Kidney capillary endothelial cell (primary cell): ENCODE data around the gene NR1H2.
A peak's percentile ranks its signal among the peaks of the same experiment; 100 is the strongest.
"Not testable (repeated sequence)": the region's sequence is repeated elsewhere in the genome, so short reads cannot be mapped to it uniquely, and the experiment has no call there.

Experiments
- DNase-seq: peaks from one replicate; pipeline ENCODE4 v3.0.0-alpha.2; 2018; ENCODE audit warnings: low spot score

The NR1H2 gene

DNA sequence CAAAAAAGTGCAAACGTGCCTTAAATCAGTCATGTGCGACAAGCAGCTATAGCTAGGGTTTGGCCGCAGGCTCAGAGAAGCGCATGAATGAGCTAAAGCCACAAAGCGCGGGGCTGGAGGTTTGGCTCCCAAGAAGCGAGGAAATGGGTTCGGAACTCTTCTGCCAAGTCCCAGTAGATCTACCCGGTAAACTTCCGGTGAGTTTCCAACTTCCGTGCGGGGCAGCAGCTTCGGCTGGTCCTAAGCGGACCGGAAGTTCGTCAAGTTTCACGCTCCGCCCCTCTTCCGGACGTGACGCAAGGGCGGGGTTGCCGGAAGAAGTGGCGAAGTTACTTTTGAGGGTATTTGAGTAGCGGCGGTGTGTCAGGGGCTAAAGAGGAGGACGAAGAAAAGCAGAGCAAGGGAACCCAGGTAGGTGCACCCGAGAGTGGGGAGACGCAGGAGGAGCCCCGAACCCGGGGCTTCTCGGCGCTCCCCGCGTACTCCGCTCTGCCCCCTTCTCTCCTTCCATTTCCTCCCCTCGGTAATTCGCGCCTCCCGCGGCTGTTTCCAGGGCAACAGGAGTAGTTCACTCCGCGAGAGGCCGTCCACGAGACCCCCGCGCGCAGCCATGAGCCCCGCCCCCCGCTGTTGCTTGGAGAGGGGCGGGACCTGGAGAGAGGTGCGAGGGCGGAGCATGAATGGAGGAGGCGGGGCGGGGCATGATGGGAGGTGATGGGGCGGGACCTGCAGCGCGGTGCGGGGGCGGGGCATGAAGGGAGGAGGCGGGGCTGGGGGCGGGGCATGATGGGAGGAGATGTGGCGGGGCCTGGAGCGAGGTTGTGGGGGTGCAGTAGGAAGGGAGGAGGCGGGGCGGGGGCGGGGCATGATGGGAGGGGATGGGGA, at the start of gene NR1H2:
NR1H2 (plus strand) TSS at position 292 of the 885 bp plus-strand sequence. CDS start 1,149 bp downstream, outside the sequence.
- peak; percentile 96 for DNase-seq

DNA sequence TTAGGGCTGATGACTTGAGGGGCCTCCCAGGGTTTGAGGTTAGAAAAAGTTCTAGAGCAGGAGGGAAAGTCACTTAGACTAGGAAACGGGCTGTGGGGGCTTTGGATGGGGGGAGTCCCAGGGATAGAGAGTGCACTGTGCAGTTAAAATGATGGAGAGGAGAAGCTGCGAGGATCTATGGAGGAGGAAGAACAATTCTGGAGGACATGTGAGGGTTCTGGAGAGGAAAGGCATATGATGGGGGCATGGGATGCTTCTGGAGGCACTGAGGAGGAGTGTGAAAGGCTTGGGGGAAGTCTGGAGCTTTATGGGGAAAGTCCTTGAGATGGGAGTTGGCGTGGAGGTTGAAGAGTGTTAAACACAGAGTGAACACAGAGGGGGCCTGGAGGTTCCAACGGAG, 49.2 kb upstream of the NR1H2 start:
- no peak for DNase-seq

DNA sequence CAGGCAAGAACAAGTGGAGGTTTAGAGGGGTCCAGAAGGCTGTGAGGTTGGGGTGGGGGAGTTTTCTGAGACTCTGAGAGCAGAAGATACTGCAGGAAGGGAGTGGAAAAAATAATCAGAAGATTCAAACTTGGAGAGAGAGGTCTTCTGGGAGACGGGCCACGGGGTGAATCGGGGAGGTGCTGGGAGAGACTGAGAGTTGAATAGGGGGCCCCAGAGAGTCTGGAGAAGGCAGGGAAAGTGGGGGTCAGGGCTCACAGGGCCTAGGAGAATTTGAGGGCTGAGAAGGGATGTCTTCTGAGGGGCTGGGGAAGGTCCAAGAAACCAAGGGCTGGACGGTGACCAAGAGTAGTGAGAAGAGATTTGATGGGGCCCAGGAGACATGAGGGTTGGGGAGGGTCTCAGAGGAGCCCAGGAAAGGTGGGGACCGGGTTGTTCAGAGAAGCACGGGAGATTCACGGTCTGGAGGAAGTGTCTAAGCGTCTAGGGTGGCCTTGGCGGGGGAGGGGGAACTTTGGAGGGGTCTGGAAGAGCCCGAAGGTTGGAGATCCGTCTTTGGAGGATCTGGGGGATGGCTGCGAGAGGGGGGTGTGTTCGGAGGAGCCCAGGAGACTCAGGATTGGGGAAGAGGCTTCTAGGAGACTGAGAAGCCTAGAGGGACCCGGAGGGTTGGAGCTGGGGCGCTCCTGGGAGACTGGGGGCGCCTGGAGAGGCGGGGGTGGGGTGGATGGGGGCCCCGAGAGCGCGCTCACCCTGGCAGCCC, 48.6 kb upstream of the NR1H2 start:
- DNase-seq, result no peak

DNA sequence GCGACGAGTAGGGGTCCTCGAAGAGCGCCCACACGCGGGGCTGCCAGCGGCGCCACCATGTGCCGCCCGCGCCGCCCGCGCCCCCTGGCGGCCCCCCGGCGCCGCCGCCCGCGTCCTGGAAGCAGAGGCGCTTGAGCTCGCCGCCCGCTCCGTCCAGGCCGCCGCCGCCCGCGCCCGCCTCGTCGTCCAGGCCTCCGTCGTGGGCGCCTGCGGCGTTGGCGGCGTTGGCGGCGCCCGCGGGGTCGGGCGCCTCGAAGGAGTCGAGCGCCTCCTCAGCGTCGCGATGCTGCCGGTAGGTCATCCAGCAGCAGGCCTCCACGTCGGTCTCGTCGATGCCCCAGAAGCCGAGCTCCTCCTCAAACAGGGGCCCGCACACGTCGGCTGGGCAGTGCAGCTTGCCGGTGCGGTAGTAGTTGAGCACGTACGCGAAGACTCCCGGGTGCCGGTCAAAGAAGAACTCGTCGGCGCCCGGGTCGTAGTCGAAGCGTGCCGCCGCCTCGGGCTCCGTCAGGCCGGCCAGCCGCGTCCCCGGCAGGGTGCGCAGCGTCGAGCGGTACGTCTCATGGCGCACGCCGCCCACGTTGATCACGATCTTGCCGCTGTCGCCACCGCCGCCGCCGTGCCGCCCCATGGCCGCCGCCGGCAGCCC, 47.9 kb upstream of the NR1H2 start:
- no peak for DNase-seq

DNA sequence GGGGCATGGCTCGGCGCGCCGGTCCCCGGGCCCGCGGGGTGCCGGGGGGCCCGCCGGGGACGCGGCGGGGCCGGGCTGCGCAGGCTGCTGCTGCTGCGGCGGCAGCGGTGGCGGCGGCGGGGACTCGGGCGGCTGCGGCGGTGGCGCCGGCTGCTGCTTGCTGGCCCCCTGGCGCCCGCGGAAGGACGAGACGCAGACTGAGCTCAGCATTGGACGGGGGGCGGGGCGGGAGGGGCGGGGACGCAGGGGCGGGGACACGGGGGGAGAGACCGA, 47.4 kb upstream of the NR1H2 start:
- DNase-seq, result no peak

DNA sequence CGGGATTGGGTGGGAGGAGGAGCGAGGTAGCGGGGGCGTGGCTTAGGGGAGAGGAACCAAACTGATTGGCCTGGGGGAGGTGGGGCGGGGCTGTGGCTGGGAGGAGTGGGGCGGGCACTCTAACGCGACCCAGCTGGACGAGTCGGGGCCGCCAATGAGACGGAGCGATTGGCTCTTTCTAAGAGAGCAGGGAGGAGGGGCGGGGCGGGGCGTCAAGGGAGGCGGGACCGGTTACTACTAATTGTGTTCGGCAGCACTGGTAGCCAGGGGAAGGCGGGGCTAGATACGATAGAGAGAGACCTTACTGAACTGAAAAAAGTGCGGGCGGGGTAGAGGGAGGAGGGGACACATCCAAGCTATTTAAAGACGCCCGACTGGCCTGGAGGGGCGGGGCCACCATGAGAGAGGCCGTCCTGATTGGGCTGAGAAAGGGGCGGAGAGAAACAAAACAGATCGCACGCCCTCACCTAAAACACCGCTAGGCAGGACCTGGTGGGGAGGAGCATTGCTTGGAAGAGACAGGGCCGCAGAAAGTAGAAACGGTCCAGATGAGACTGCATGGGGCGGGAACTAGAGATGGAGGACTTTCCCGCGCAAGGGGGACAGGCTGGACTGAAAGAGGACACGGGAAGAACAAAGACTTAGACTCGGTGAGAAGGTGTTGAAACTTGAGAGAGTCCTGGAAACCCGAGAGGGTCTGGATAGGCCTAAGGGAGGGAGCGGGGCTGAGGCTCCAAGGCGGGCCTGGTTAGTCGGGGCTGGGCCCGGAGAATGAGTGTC, 46.9 kb upstream of the NR1H2 start, which contains the start of gene KCNC3:
KCNC3 (minus strand) TSS at position 232 of the 780 bp plus-strand sequence. CDS start 295 bp downstream, outside the sequence.
- DNase-seq, result peak; percentile 90

DNA sequence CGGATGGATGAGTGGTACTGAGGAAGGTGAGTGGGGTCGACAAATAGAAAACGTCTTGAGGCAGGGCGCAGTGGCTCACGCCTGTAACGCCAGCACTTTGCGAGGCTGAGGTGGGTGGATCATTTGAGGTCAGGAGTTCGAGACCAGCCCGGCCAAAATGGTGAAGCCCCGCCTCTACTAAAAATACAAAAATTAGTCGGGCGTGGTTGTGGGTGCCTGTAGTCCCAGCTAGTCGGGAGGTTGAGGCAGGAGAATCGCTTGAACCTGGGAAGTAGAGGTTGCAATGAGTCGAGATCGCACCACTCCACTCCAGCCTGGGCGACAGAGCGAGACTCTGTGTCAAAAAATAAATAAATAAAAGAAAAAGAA, 46.3 kb upstream of the NR1H2 start:
- DNase-seq, result not testable (repeated sequence)

DNA sequence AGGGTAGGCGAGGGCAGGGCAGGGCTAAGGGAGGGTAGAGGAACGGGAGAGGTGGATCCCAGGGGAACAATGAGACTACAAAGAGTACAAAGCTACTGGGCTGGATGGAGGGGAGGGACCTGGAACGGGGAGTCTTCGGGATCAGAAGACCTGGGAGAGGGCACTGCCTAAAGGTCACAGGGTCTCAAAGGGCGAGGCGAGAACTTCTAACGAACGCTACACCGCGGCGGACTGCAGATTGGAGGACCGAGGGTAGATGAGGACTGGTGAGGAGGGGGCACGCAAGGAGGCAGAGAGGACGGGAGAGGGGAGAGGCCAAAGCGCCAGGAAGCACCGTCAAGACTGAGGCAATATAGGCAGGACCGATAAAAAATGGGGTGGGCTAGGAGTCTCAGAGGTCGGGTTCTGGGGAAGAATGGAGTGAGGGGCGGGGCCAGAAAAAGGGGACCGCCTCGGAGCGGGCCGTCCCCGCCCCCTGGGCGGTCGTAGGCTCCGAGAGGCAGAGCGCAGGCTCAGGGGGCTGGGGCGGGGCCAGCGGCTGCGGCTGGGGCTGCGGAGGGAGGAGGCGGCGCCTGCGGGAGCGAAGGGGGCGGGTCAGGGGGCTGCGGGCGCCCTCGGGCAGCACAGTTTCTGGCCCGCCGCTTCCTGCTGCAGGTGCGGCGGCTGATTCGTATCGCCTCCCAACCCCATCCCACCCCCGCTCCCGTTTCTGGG, 45.7 kb upstream of the NR1H2 start:
- peak; percentile 40 for DNase-seq

DNA sequence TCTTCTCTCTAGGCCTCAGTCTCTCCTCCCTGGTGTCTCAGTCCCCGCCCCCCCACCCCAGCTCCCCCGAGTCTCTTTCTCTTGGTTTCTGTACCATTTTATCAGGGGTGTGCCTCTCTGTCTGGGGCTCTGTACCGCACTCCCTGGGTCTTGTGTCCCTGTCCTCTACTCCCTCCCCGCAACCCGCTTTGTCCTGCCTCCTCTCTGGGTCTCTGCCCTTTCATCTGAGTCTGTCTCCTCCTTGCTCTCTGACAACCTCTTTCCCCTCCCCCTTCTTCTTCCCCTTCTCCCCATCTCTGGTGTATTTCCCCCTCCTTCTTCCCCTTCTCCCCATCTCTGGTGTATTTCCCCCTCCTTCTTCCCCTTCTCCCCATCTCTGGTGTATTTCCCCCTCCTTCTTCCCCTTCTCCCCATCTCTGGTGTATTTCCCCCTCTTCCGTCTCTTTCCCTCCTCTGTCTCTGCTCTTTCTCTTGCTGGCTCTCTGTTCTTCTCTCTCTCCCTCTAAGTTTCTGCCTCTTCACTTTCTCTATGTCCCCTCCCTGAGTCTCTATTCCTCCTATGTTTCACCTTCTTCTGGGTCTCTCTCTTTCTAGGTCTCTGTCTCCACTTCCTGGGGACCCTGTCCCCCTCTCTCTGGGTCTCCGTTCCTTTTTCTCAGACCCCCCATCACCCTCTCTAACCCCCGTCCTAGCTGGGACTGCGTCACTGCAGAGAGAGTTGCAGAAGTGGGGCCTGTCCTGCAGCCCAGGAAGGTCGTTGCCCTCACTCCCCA, 44.9 kb upstream of the NR1H2 start:
- no peak for DNase-seq

DNA sequence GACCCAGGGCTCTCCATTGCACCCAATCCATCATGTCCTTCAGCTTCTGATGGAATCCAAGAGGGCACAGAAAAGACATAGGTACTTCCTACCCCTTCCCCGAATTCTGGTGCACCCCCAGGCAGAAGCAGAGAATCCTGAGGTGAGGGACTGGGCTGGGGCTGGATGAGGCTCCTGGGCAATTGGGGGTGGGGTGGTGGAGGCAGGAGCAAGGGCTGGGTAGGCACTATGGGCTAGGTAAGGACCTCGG, 44.3 kb upstream of the NR1H2 start:
- DNase-seq, result no peak

DNA sequence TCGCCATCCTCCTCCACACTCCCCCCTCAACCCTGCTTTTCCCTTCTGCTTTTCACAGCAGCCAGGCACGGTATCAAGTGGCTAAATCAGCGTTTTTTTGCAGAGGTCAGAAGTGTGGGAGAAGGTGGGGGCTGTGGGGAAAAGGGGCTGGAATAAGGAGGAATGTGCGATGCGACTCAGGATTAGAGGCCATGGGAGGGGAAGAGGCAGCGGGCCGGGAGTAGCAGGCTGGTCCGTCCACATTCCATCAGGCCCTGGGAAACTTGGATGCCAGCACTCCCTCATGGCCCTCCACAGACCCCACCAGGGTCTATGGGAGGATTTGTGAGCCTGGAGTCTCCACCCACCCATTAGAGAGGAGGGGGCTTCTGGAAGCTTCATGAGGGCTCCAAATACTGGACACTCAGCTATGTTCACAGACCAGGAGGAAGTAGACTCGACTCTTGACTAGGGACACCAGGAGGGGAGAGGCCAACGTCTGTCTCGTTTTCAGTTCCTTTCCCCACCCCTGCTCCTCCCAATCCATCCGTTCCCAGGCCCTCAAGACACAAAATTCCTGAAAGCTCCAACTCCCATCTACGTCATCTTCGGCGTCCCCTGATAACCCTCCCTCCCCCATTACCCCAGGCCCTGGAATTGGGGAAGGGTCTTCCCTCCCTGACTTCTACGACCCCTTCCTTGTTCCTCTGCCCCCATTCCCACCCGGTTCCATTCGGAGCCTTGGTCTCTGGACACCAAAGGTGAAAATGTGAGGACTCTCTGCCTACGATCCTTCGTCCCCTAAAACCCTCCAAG, 43.8 kb upstream of the NR1H2 start:
- no peak for DNase-seq

DNA sequence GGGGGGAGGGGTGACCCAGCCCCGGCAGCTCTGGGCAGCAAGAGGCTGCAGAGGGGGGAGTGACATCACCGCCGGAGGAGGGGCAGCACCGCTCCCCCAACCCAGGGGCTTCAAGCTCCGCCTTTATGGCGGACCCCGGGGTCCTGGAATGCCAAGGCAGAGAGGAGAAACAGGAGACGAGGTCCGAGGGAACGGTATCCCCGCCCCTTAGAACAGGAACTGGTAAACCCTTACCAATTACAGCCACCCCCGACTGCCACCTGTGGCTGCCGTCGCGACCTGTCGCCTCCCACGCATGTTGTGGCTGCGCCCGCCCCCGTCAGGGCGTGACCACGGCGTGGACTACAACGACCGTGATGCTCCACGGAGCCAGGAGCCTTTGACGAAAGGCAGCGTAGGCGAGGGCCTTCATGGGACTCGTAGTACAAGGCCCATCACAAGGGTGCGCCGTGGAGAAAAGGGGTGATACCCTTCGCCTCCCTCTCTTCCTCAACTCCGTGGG, 43.0 kb upstream of the NR1H2 start:
- DNase-seq, result no peak

DNA sequence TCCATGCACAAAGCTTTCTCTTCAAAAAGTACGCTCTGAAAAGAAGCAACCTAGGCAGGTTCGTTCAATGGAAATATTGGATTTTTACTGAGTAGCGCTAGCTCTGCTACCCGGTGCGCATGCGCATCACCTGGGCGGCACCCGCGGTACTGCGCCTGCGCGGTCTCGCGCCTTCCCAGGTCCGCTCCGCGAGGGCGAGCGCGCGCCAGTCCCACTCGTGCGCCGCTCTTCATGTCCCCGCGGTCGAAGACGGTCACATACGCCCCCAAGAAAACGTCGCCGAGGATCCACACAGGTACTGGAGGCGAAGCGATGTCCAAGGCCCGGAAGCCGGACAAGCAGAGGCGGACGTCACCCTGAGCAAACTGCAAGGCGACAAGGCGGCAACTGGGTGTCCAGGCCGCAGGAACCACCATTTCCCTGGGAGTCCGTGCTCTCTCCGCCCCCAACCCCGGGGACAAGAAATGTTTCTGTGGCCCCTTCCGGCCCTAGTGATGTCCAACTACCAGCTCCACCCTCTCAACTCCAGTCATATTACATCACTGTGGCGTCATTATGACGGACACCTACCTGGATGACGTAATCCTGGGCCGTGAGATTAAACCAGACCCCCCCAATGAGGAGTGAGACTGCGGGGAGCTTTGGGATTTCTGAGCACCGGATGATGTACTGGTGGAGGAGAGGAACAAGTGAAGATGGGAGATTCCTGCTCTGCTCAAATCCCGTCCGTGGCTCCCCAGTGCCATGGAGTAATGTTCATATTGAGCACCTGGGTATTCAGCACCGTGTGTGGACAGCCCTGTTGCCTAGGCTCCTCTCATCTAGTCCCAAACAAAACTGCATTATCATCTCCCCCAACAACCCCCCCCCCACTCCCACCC, 42.3 kb upstream of the NR1H2 start:
- peak; percentile 81 for DNase-seq

DNA sequence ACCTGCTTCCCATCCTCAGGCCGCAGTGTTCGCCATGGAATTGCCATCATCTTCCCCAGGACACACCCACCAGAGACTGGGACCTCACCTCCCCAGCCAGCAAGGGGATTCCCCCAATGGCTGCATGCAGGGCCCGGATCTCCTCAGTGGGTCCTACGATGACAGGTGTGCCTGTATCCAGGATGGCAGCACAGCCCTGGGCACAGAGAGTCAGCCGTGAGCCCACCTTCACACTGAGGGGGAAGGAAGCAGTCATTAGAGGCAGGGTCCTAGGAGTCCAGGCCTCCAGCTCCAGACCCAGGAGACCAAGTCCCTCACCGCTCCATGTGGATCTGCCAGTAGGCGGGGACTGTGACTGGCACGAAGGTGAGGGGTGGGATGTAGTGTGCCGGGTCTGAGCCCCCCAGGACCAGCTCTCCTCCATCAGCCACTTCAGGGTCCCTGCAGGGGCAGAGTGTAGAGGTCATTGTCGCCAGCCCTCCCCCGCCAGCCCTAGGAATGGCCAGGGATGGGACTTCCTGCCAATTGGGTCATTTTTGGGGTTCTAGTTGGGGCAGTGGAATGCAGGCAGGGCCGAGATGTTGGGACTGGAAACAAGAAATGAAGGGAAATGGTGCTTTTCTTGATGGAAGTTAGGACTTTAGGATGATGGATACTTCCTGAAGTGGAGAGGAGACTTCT, 41.4 kb upstream of the NR1H2 start:
- DNase-seq, result no peak

DNA sequence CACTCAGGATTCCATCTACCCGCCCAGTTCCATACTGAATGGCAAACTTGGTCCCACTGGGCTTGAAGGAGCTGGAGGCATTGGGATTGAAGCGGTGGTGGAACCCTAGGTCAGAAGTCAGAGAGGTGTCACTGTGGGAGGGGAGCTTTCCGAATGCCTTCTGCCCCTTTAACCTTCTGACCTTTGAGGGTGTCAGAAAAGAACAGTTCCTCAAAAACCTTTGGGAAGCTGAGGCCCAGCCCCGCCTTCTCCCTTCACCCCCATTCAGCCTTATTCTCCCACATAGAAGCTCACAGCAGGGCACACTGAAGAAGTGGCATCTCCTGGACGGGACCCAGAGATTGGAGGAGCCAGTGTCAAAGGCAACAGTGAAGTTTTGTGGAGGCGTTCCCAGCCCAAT, 39.2 kb upstream of the NR1H2 start:
- DNase-seq, result not testable (repeated sequence)

DNA sequence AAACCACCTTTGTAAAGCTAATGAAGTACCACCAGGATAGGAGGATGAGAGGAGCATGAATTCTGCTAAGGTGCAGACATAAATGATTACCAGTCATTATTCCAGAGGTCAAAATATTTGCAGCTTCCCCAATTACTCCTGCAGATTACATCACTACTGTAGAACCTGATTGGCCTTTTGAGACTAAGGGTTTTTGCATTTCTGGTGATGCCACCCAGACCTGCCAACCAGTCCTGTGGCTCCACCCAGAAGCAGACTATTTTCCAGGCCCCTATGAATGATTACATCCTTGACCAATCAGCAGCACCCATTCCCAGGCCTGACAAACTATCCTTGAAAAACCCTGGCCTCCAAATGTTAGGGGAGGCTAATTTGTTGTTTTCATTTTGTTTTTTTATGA, 35.9 kb upstream of the NR1H2 start:
- no peak for DNase-seq

DNA sequence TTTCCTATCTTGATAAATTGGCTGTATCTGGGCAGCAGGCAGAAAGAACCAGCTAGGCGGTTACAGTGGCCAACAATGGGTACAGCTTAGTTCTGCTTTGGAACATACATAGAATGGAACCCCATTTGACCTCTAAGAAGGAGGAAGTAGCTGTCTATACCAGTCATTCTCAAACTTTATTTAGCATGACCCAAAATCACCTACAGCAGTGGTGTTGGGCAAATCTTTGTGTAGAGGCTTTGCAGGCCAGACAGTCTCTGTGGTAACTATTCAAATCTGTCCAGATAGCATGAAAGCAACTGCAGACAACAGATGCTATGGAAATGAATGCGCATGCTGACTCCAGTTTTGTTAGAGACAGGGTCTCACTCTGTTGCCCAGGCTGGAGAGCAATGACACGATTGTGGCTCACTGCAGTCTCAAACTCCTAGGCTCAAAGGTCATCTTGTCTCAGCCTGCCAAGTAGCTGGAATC, 35.1 kb upstream of the NR1H2 start:
- DNase-seq, result no peak

DNA sequence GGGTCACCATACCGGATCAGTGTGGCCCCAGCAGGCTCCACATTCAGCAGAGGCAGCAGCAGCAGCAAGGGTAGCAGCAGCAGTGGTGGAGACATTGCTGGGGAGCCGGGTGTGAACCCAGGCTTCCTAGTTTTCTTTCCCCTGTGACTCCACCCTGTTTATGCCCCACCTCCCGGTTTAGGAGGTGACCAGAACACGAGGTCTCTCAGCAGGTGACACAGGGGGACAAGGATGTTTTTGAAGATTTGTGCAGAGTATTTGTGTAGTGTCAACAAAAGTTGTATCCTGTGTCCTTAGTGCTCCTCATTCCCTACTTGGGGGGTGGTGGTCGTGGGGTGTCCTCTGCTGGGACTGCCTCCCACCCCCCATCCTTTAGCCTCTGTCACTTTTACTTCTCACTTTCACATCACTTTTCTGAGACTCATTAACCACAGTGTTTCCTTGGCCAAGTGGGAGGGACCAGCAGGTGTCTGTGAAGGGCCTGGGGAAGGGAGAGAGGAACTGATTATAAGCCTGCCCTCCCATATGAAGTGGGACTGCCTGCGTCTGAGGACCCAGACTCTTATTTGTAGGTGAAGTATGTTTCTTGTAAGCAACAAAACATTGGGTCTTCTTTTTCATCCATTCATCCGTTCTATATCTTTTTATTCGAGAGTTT, 31.5 kb upstream of the NR1H2 start:
- DNase-seq, result no peak
